B cell (primary cell): ENCODE data around the gene METTL9. TPM values are rescaled to one million over a fixed set of nuclear protein-coding genes. Genes with fewer than 3 reads are reported as not detected.

Experiments
- ATAC-seq: fragments of 200-7000 bp; cut with Tn5 transposase; one replicate; pipeline ENCODE4 v1.10.0; 2021; ENCODE audit warnings: low read depth, mild to moderate bottlenecking, moderate number of reproducible peaks, moderate library complexity
- CTCF ChIA-PET: fragments of 350-600 bp; sonication (Branson Sonifier 250); formaldehyde crosslinking; loops from one replicate; lab custom pipeline; 2021; ENCODE audit warnings: antibody characterized with exemption, inconsistent platforms; lab: Charles Lee
- POLR2A ChIA-PET: fragments of 350-600 bp; sonication (Branson Sonifier 250); formaldehyde crosslinking; loops from one replicate; lab custom pipeline; 2021; ENCODE audit warnings: antibody characterized with exemption; lab: Charles Lee
- DNase-seq: peaks from one replicate; pipeline ENCODE4 v3.0.0; 2013
- H2AFZ ChIP-seq: 2 replicates; pipeline ENCODE4 v1.6.1; 2012; ENCODE audit warnings: mild to moderate bottlenecking, low read depth, low read length; ENCODE audit not compliant: insufficient read depth, poor library complexity, severe bottlenecking
- H3K27ac ChIP-seq, 2 donors: 1 replicate in 1 of 2; 2 replicates in 1 of 2; pipeline ENCODE4 v1.5.1; 2012 to 2013; ENCODE audit warnings: low read length in 2 of 2, mild to moderate bottlenecking in 2 of 2, moderate library complexity in 1 of 2
- H3K27me3 ChIP-seq, 4 experiments: fragments of 200-600 bp in 1 of 4; sonication (generic) in 1 of 4; replicated peaks in 1 of 4; 1 replicate in 2 of 4; 2 replicates in 2 of 4; pipeline versions ENCODE4 v1.6.1 to v1.7.0; 2013 to 2016; ENCODE audit warnings: low read length in 3 of 4, mild to moderate bottlenecking in 2 of 4, mixed read lengths in 1 of 4, moderate library complexity in 1 of 4; ENCODE audit not compliant: insufficient read depth in 4 of 4, control insufficient read depth in 3 of 4; ENCODE audit errors: control extremely low read depth in 1 of 4
- H3K36me3 ChIP-seq, 2 experiments: replicated peaks in 1 of 2; 1 replicate in 1 of 2; 2 replicates in 1 of 2; pipeline versions ENCODE4 v1.6.1 to v1.7.1; 2013; ENCODE audit warnings: low read length in 1 of 2; ENCODE audit not compliant: insufficient read depth in 2 of 2, control insufficient read depth in 1 of 2; ENCODE audit errors: control extremely low read depth in 1 of 2, extremely low read depth in 1 of 2
- H3K4me1 ChIP-seq, 2 donors: fragments of 200-600 bp in 1 of 2; sonication (generic) in 1 of 2; 1 replicate in 1 of 2; 2 replicates in 1 of 2; pipeline versions ENCODE4 v1.5.1 to v1.6.1; 2013 to 2017; ENCODE audit warnings: low read length in 2 of 2; ENCODE audit not compliant: control insufficient read depth in 2 of 2, insufficient read depth in 2 of 2
- H3K4me2 ChIP-seq: replicated peaks from 2 replicates; pipeline ENCODE3; 2012; ENCODE audit warnings: mild to moderate bottlenecking, low read depth, low read length; ENCODE audit not compliant: poor library complexity, severe bottlenecking
- H3K4me3 ChIP-seq, 5 experiments: fragments of 200-600 bp in 1 of 5; sonication (generic) in 1 of 5; 1 replicate in 3 of 5; 2 replicates in 2 of 5; pipeline versions ENCODE4 v1.5.1 to v1.7.0; 2011 to 2016; ENCODE audit warnings: low read length in 4 of 5, mild to moderate bottlenecking in 4 of 5, low read depth in 2 of 5, control low read depth in 1 of 5, moderate library complexity in 1 of 5; ENCODE audit not compliant: insufficient read depth in 1 of 5; ENCODE audit errors: control extremely low read depth in 1 of 5, extremely low read depth in 1 of 5
- H3K79me2 ChIP-seq: fragments of 200-600 bp; sonication (generic); one replicate; pipeline ENCODE4 v1.6.0; 2016; ENCODE audit warnings: low read length; ENCODE audit not compliant: control insufficient read depth, insufficient read depth
- H3K9ac ChIP-seq: fragments of 200-600 bp; sonication (generic); 2 replicates; pipeline ENCODE4 v1.6.1; 2017; ENCODE audit warnings: mild to moderate bottlenecking, low read length, moderate library complexity
- H3K9me3 ChIP-seq, 3 donors: one replicate each; pipeline versions ENCODE4 v1.6.1 to v1.7.1; 2013; ENCODE audit warnings: low read length in 2 of 3; ENCODE audit not compliant: control insufficient read depth in 2 of 3, insufficient read depth in 1 of 3; ENCODE audit errors: control extremely low read depth in 1 of 3
- H4K20me1 ChIP-seq: 2 replicates; pipeline ENCODE4 v1.6.0; 2012; ENCODE audit warnings: mild to moderate bottlenecking, low read length; ENCODE audit not compliant: insufficient read depth, control insufficient read depth, poor library complexity, severe bottlenecking
- H3K27ac Mint-ChIP-seq: one replicate; pipeline ENCODE4 v1.8.0; 2021; ENCODE audit warnings: mixed read lengths
- H3K27me3 Mint-ChIP-seq: one replicate; pipeline ENCODE4 v1.8.0; 2021; ENCODE audit warnings: mixed read lengths
- H3K4me1 Mint-ChIP-seq: one replicate; pipeline ENCODE4 v1.8.0; 2021; ENCODE audit warnings: mixed read lengths
- H3K4me3 Mint-ChIP-seq: one replicate; pipeline ENCODE4 v1.8.0; 2021; ENCODE audit warnings: mixed read lengths
- H3K9me3 Mint-ChIP-seq: one replicate; pipeline ENCODE4 v1.8.0; 2022; ENCODE audit warnings: mixed read lengths; ENCODE audit not compliant: insufficient read depth
- EZH2 ChIP-seq: IDR thresholded peaks from 2 replicates; pipeline ENCODE4 v1.6.1; 2012; ENCODE audit warnings: borderline replicate concordance, low read depth, mild to moderate bottlenecking, moderate library complexity, low read length; ENCODE audit not compliant: insufficient read depth, poor library complexity, severe bottlenecking
- WGBS: methylation state at CpG from one replicate; pipeline ENCODE4 v1.1.5; 2013; ENCODE audit warnings: missing lambda C conversion rate; ENCODE audit not compliant: insufficient coverage; 5-methylcytosine and 5-hydroxymethylcytosine counted together
- intact Hi-C: fragments of 100-400 bp; cut with micrococcal nuclease; formaldehyde crosslinking; loops from one replicate; pipeline ENCODE4 v1.10.0; 2022
- polyA plus RNA-seq: library from polyadenylated mRNA; depleted of rRNA; stranded (reverse); fragments of >200 nt; gene quantifications from 2 replicates; pipeline ENCODE4 v1.2.3, GENCODE V29; 2012
- total RNA-seq, 2 donors: library from RNA; stranded (reverse); fragments of 120-200 nt in 1 of 2; gene quantifications; 1 replicate in 1 of 2; 2 replicates in 1 of 2; pipeline versions ENCODE4 v1.2.3 to v1.2.4, GENCODE V29; 2013 to 2022
- TF ChIP-seq, protein P1 (sequence below): fragments of 200-600 bp; IDR thresholded peaks from one replicate; pipeline ENCODE4 v1.8.0; 2022; ENCODE audit warnings: antibody characterized with exemption, mild to moderate bottlenecking

The METTL9 gene
- total and polyA plus RNA-seq, 2 donors (not counting 1 experiment from before 2014, with no cell fraction given): 34.0 to 57.7 TPM

DNA sequence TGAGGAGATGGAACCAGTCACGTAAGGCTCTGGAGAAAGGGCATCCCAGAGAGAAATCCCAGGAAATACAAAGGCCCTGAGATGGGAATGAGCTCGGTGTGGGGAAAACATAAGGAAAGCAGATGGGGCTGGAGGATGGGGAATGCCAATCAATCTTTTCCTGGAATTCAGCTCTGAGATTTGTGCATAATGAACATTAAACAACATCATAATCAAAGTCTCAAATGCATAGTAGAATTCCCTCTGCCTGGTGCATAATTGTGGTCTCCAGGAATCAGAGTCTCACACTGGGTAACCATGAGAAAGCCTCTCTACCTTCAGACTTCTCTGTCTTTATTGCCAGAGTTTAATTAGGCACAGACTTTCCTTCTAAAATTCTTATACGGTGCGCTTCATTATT, 95.2 kb downstream of the METTL9 start:
- Histone ChIP-seq H3K4me1 (no peaks in the 10 kb centered on the region), H3K9me3 (no peaks in the 10 kb centered on the region), H3K27ac (no peak overlapping the region), H2AFZ (no peak overlapping the region), H3K27me3 (peaks cover 0 to 2% (median 0%) of the 10 kb centered on the region in 4 experiments), H3K36me3 (no peaks in the 10 kb centered on the region), H3K79me2 (no peaks in the 10 kb centered on the region), H3K9ac (no peak overlapping the region), H4K20me1 (no peaks in the 10 kb centered on the region), H3K4me3 (no peak overlapping the region), H3K4me2 (no peak overlapping the region)
- DNase-seq (no peak), ATAC-seq (no peak)
- WGBS: 100% methylated on average over 1 of the region's 4 CpGs
- Mint-ChIP-seq H3K9me3 (no peaks in the 10 kb centered on the region), H3K4me3 (no peak overlapping the region), H3K27me3 (peaks cover 14% of the 10 kb centered on the region), H3K4me1 (no peaks in the 10 kb centered on the region), H3K27ac (no peak overlapping the region)
- TF ChIP-seq EZH2: no peak
- TF ChIP-seq, protein P1, sequence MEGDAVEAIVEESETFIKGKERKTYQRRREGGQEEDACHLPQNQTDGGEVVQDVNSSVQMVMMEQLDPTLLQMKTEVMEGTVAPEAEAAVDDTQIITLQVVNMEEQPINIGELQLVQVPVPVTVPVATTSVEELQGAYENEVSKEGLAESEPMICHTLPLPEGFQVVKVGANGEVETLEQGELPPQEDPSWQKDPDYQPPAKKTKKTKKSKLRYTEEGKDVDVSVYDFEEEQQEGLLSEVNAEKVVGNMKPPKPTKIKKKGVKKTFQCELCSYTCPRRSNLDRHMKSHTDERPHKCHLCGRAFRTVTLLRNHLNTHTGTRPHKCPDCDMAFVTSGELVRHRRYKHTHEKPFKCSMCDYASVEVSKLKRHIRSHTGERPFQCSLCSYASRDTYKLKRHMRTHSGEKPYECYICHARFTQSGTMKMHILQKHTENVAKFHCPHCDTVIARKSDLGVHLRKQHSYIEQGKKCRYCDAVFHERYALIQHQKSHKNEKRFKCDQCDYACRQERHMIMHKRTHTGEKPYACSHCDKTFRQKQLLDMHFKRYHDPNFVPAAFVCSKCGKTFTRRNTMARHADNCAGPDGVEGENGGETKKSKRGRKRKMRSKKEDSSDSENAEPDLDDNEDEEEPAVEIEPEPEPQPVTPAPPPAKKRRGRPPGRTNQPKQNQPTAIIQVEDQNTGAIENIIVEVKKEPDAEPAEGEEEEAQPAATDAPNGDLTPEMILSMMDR: no peak
- intact Hi-C loops: no loop called here
- ChIA-PET CTCF (interaction anchor here (1.2 to 2.0 kb wide), 3 partner anchors 11 to 14 kb away, joined by 3 to 6 read pairs (median 4); no protein-coding TSS in a partner anchor), POLR2A (interaction anchor here (0.6 kb wide), 1 partner anchor 12 kb away, joined by 4 read pairs; no protein-coding TSS in a partner anchor)

DNA sequence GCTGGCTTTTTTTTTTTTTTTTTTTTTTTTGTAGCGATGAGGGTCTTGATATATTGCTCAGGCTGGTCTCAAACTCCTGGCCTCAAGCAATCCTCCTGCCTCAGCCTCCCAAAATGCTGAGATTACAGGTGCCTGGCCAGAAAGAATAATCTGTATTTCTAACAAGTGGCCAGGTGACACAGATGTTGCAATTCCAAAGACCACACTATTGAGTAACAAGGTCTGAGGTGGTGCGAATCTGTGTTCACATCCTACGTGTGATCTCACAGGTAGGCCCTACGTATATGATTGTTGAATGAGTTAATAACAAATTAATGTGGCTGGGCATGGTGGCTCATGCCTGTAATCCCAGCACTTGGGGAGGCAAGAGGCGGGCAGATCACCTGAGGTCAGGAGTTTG, 97.7 kb downstream of the METTL9 start:
- POLR2A ChIA-PET: no interaction called here
- Mint-ChIP-seq H3K27me3 (peaks cover 16% of the 10 kb centered on the region), H3K4me3 (no peak overlapping the region), H3K9me3 (no peaks in the 10 kb centered on the region), H3K27ac (no peak overlapping the region), H3K4me1 (no peaks in the 10 kb centered on the region)
- TF ChIP-seq, protein P1: no peak
- TF ChIP-seq EZH2: no peak
- Histone ChIP-seq H3K36me3 (no peaks in the 10 kb centered on the region), H3K9ac (no peak overlapping the region), H2AFZ (no peak overlapping the region), H3K9me3 (peaks cover 0 to 2% (median 0%) of the 10 kb centered on the region in 3 donors), H3K79me2 (no peaks in the 10 kb centered on the region), H3K27ac (no peak overlapping the region), H3K27me3 (peaks cover 0 to 2% (median under 1%) of the 10 kb centered on the region in 4 experiments), H3K4me2 (no peak overlapping the region), H4K20me1 (no peaks in the 10 kb centered on the region), H3K4me1 (no peaks in the 10 kb centered on the region), H3K4me3 (no peak overlapping the region)
- DNase-seq (no peak), ATAC-seq (no peak)
- 90% methylated on average over 2 of the region's 5 CpGs for WGBS
- CTCF ChIA-PET: interaction anchor here (1.0 to 1.7 kb wide), 2 partner anchors 12 to 52 kb away, joined by 3 to 5 read pairs; no protein-coding TSS in a partner anchor
- intact Hi-C loops: no loop called here
